ENCODE results near the gene RASAL3.

DNA sequence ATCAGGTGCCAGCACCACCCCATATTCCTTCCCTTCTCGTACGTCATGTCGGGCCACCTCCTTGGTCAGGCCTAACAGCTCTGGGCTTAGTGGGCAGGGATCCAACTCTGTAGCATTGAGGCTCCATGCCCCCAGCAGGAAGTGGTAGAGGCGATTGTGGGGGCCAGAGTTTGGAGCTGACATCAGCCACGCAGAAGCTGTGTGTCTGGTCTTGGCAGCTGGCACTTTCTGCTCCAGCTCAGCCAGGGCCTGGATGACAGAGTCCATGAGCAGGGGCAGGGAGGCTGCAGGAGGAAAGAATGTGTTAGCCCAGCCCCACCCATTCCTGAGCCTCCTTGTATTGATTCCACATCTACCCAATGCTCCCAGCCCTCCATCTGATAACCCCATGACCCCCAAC, 12.0 kb upstream of the RASAL3 start:
- TF ChIP-seq, protein P1, sequence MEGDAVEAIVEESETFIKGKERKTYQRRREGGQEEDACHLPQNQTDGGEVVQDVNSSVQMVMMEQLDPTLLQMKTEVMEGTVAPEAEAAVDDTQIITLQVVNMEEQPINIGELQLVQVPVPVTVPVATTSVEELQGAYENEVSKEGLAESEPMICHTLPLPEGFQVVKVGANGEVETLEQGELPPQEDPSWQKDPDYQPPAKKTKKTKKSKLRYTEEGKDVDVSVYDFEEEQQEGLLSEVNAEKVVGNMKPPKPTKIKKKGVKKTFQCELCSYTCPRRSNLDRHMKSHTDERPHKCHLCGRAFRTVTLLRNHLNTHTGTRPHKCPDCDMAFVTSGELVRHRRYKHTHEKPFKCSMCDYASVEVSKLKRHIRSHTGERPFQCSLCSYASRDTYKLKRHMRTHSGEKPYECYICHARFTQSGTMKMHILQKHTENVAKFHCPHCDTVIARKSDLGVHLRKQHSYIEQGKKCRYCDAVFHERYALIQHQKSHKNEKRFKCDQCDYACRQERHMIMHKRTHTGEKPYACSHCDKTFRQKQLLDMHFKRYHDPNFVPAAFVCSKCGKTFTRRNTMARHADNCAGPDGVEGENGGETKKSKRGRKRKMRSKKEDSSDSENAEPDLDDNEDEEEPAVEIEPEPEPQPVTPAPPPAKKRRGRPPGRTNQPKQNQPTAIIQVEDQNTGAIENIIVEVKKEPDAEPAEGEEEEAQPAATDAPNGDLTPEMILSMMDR (conservative IDR thresholded peaks at IDR 0.05; ENCODE audit: low read depth, low read length) = no peak
- TF ChIP-seq EZH2phosphoT487 (IDR thresholded peaks at IDR 0.05; ENCODE audit: borderline replicate concordance, low read length) = no peak

Measured in PC-3 (cell line).